GM11168 (cell line): ENCODE results near the gene OMG.
"Not testable (repeated sequence)": the region's sequence is repeated elsewhere in the genome, so short reads cannot be mapped to it uniquely, and the experiment has no call there.

Experiments
- in situ Hi-C: fragments of 300-500 bp; cut with MboI; formaldehyde crosslinking; loops from one replicate; pipeline ENCODE4 v1.12.0; 2022; ENCODE audit warnings: low sequenced_read_pairs; ENCODE audit not compliant: unreplicated experiment

The OMG gene

GRCh38 chr17:31308372-31309334, 11.6 kb upstream of the OMG start:
- in situ Hi-C loops: no loop called here

DNA sequence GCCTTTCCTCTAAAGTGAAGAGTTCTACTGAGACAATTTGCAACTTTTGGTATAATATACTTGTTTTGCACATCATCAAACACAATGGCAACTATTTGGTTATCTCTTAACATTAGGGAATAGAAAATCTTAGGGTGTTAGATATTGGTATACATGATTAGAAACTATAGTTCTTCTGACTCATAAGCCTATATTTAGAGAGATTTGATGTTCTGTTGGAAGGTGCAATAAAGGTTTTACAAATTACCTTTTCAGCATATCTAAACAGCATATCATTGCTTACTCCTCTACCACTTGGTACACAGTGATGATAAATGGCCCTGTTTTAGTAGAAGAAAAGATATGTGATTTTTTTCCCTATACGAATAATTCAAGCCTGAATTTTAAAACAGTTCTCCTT, 10.6 kb upstream of the OMG start:
- in situ Hi-C loops: no loop called here

DNA sequence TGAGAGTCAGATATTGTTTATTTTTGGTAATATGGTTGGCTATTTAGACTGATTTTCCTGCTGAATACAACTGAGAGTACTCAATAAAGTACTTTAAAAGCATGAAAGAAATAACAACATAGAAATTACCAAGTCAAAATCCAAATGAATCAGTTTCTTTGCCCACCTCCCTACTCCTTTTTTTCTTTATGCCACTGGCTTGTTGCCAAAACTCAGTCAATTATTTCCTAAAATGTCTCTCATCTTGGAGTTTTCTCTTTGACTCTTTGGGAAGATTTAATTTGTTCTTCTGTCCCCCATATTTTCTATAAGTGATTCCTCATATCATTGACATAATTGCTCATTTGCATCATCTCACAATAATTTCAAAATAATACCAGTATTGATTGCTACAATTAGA, 2.6 kb upstream of the OMG start:
- in situ Hi-C loops: no loop called here

DNA sequence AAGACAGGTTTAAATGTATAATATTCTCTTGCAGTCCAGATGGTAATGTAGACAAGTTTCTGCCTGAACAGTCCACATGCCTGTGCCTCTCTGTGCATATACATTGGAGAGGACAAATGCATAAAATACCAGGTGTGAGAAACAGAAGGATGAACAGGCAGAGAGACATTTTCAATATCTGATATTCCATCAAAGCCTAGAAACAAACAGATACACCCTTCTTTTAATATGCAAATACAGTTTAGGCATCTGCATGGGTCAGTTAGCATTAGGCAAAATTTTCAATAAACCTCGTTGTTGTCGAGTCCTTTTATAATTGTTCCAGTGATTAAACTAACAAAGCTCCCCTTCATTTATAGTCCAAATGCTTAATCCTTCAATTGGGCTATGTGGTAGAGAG, 897 bp downstream of the OMG start:
- in situ Hi-C loops: no loop called here

- in situ Hi-C loops: no loop called here
Observed at GRCh38 chr17:31295489-31295871, 1.6 kb downstream of the OMG start.

DNA sequence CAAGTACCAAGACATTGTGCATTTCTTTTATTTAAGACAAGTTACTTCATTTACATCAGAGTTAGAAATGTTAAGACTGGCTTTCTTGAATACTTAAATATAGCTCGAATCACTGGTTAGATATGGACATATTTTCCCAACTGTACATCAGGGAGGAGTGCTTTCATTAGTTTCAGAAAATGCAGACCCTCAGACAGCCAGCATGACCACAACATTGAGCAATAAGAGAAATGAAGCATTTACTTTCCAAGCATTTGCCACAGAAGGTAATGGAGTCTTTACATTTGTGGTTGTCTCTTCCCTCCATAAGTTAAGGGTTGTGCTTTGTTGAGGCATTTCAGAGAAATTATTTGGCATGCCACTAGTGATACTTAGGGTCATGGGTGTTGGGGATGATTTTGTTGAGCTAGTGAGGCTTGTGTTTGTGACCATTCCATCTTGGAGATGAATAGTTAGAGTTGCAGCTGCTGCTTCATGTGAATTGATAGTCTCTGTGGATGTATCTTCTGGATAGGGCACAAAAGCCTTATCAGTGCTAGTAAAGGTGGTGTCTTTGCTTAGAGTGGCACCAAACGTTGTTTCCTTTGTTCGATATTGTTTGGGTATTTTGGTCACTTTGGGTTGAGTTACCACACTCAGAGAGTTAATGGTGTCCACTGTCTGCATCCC, 2.1 kb downstream of the OMG start:
- in situ Hi-C loops: no loop called here

GRCh38 chr17:31294231-31294630, 2.8 kb downstream of the OMG start:
- in situ Hi-C loops: no loop called here

DNA sequence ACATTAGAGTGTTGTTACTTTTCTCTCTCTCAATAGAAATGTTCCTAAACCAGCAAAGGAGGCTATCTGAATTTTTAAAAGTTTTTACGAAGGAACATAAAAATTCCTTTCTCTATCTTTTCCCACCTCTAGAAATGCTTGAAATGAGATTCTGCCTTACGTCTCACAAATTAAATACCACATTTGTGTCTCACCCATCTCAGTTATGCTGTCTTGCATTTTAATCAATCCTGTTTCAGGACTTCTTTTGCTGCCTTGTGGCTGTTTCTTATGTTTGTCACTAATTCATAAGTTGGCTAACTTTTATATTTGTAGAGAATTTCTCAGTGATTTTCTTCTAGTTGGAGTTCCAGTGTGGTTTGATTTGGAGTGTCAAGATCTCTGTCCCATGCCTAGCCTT, 3.5 kb downstream of the OMG start:
- in situ Hi-C loops: no loop called here

- in situ Hi-C loops: no loop called here
Observed at GRCh38 chr17:31291820-31292219, 5.2 kb downstream of the OMG start.

GRCh38 chr17:31289790-31290189, 7.2 kb downstream of the OMG start:
- in situ Hi-C loops: no loop called here

- in situ Hi-C loops: not testable (repeated sequence)
Observed at GRCh38 chr17:31287932-31288331, 9.1 kb downstream of the OMG start.

DNA sequence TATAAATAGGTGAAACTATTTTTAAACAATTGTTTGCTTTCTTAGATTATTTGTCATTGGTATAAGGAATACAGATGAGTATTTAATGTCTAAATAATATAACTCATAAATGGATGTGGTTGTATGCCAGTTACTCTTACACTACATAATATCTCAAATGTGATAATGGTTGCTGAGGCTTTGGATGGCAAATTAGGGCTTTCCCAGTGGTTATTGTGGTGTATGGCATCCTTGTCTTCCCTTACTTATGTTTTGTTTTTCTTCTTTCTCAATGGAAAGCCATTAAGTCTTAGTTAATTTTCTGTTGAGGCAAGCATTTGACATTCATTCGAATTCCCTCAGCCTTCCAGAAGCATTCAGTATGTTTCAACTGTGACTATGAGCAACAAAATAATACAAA, 10.5 kb downstream of the OMG start:
- in situ Hi-C loops: no loop called here

DNA sequence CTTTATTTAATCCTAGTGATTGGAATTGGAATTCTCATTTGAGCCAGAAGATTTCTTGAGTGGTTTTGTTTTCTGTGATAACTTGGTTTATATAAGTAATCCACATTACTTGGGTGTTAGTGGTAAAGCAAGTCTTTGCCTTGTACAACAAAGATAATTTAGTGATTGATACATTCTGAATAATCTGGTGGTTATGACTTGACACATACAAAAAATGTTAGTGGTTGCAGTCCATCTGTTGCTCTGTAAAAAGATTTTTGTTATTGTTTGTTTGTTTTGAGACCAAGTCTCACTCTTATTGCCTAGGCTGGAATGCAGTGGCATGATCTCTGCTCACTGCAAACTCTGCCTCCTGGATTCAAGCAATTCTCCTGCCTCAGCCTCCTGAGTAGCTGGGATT, 13.2 kb downstream of the OMG start:
- in situ Hi-C loops: no loop called here

GRCh38 chr17:31281061-31281460, 16.0 kb downstream of the OMG start:
- in situ Hi-C loops: no loop called here

DNA sequence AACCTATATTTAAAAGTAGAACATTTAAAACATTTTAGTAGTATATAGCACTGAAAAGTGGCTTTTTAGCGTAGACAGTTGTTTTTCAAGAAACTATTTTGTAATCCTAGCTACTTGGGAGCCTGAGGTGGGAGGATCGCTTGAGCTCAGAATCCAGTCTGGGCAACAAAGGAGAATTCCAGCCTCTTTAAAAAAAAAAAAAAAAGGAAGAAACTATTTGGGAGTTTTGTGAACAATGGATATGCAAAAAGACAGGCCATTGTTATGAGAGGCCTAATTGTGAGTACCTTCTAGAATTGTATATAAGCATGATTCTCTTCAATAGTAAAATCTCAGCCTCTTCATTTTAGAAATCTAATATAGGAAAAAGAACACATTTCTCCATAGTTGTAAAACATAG, 17.6 kb downstream of the OMG start:
- in situ Hi-C loops: no loop called here

DNA sequence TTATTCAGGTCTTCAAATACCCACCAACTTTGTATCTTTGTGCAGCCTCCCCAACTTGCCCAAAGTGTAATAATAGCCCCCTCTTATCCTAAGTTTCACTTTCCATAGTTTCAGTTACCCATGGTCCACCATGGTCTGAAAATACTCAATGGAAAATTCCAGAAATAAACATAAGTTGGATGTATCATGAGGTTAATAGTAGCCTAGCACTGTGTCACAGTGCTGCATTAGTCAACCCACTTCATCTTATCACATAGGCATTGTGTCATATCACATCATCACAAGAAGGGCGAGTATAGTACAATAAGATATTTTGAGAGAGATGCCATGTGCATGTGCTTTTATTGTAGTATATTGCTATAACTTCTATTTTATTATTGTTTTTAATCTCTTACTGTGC, 21.9 kb downstream of the OMG start:
- in situ Hi-C loops: no loop called here

DNA sequence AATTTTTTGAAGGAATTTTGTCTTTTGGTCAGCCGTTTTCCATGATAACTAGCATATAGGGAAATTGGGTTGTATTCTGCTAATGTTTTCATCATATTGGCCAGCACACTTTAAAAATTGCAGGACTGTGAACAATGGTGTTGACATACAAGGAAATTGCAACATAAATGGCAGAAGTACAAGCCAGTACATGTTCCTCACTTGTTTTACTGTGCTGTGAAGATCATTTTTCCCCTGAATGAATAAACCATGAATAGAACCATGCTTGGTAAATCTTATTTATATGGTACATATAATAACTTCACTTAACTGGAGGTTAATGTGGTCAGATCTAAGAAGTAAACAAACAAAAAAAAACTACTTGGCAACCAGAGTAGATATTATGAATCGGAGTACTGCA, 22.8 kb downstream of the OMG start:
- in situ Hi-C loops: no loop called here

DNA sequence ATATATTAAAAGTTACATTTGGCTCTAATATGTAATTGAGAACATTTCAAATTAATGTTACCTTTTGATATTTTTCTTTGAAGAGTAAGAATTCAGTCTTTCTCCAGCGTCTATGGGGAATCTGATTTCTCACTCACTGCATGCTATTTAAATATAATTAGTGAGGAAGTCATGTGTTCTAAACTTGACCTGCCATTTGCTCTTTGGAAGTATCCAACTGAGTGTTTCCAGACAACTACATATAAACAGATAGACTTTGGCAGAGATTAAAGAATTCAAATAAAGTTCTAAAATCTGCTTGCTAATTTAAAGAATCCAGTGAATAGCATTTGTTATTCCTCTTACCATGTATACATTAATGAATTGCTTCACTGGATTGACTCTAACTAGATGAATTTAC, 23.5 kb downstream of the OMG start:
- in situ Hi-C loops: no loop called here

- in situ Hi-C loops: no loop called here
Observed at GRCh38 chr17:31272803-31273202, 24.2 kb downstream of the OMG start.

- in situ Hi-C loops: no loop called here
Observed at GRCh38 chr17:31272236-31272635, 24.8 kb downstream of the OMG start.

GRCh38 chr17:31269578-31269983, 27.5 kb downstream of the OMG start:
- in situ Hi-C loops: no loop called here
